K562 (cell line): Measurements from ENCODE around the gene CTTNBP2. TPM values are rescaled to one million over a fixed set of nuclear protein-coding genes. Genes with fewer than 3 reads are reported as not detected.

ENCODE experiments used
- ATAC-seq: fragments of 200-7000 bp; cut with Tn5 transposase; 3 replicates; pipeline ENCODE4 v1.9.1; 2020; ENCODE audit warnings: moderate library complexity
- BruUV-seq: library from RNA; stranded (reverse); fragments of 400-500 nt; replicated peaks from 2 replicates; lab custom pipeline; 2021; lab: Mats Ljungman, UMichigan
- CTCF ChIA-PET: fragments of 300-600 bp; formaldehyde crosslinking; extraction: SDS; loops from one replicate; lab custom pipeline; 2021; ENCODE audit warnings: low intra/inter-chr PET ratio; lab: Yijun Ruan, JAX
- POLR2A ChIA-PET: fragments of 300-600, 350-650 bp; sonication (Branson Sonifier 250); formaldehyde crosslinking; extraction: SDS; loops from one replicate; lab custom pipeline; 2021; ENCODE audit warnings: antibody characterized with exemption, inconsistent platforms; lab: Yijun Ruan, JAX
- DNase-seq, 4 experiments: peaks; one replicate each; pipeline versions ENCODE4 v3.0.0 to v3.0.0-alpha.2; 2011 to 2018; ENCODE audit warnings: low spot score in 3 of 4, mixed read lengths in 3 of 4; ENCODE audit errors: extremely low read depth in 1 of 4
- FAIRE-seq: peaks from 2 replicates; lab custom pipeline; 2011; peaks lifted over from hg19 to GRCh38; lab: Jason Lieb, UNC
- H2AFZ ChIP-seq: 2 replicates; pipeline ENCODE4 v1.6.0; 2011; ENCODE audit warnings: low read depth, low read length, control low read depth, inconsistent platforms
- H3K27ac ChIP-seq: fragments of 200-600 bp; 3 replicates; pipeline ENCODE4 v1.8.0; 2011; ENCODE audit warnings: low read depth, mild to moderate bottlenecking, control low read depth, inconsistent platforms, low read length, moderate library complexity, mixed read lengths; ENCODE audit errors: extremely low read depth
- H3K27me3 ChIP-seq, 2 experiments: fragments of 300-600 bp in 1 of 2; 2 replicates in 1 of 2; 3 replicates in 1 of 2; pipeline versions ENCODE4 v1.6.0 to v1.8.0; 2011; ENCODE audit warnings: inconsistent platforms in 2 of 2, low read length in 2 of 2, mild to moderate bottlenecking in 1 of 2, mixed read lengths in 1 of 2, moderate library complexity in 1 of 2; ENCODE audit not compliant: control insufficient read depth in 2 of 2, insufficient read depth in 2 of 2
- H3K36me3 ChIP-seq: fragments of 300-600 bp; 3 replicates; pipeline ENCODE4 v1.8.0; 2011; ENCODE audit warnings: mild to moderate bottlenecking, low read length, inconsistent platforms; ENCODE audit not compliant: control insufficient read depth, insufficient read depth
- H3K4me1 ChIP-seq, 2 experiments: fragments of 200-600 bp in 1 of 2; replicated peaks in 1 of 2; 2 replicates in 1 of 2; 3 replicates in 1 of 2; pipeline versions ENCODE4 v1.5.1 to v1.8.0; 2011; ENCODE audit warnings: inconsistent platforms in 2 of 2, low read length in 2 of 2, mild to moderate bottlenecking in 1 of 2, mixed read lengths in 1 of 2, moderate library complexity in 1 of 2; ENCODE audit not compliant: control insufficient read depth in 2 of 2, insufficient read depth in 2 of 2
- H3K4me2 ChIP-seq: 2 replicates; pipeline ENCODE4 v1.6.1; 2011; ENCODE audit warnings: low read length, control low read depth, inconsistent platforms, mixed read lengths; ENCODE audit not compliant: insufficient read depth
- H3K4me3 ChIP-seq: fragments of 200-600 bp; sonication (generic), shearing (Covaris generic); 2 replicates; pipeline ENCODE4 v1.5.1; 2016; ENCODE audit warnings: control low read depth, inconsistent platforms
- H3K79me2 ChIP-seq: fragments of 200-600 bp; 3 replicates; pipeline ENCODE4 v1.8.0; 2011; ENCODE audit warnings: low read length, inconsistent platforms; ENCODE audit not compliant: control insufficient read depth, insufficient read depth
- H3K9ac ChIP-seq, 2 experiments: 2 replicates each; pipeline versions ENCODE4 v1.6.0 to v1.6.1; 2011; ENCODE audit warnings: low read depth in 2 of 2, low read length in 2 of 2, control low read depth in 1 of 2, inconsistent platforms in 1 of 2, mild to moderate bottlenecking in 1 of 2, mixed read lengths in 1 of 2; ENCODE audit not compliant: insufficient read depth in 1 of 2
- H3K9me1 ChIP-seq: one replicate; pipeline ENCODE4 v1.6.0; 2011; ENCODE audit warnings: inconsistent platforms, mild to moderate bottlenecking, low read length, moderate library complexity; ENCODE audit not compliant: control insufficient read depth, insufficient read depth
- H3K9me3 ChIP-seq: replicated peaks from 2 replicates; pipeline ENCODE4 v1.5.1; 2011; ENCODE audit warnings: low read depth, low read length, inconsistent platforms; ENCODE audit not compliant: control insufficient read depth, insufficient read depth
- H4K20me1 ChIP-seq: replicated peaks from 2 replicates; pipeline ENCODE4 v1.6.1; 2011; ENCODE audit warnings: low read length, inconsistent platforms, mixed read lengths; ENCODE audit not compliant: control insufficient read depth, insufficient read depth
- HMGXB4 ChIP-seq: sonication (generic); formaldehyde crosslinking; IDR thresholded peaks from 2 replicates; pipeline ENCODE4 v1.8.1; 2023; ENCODE audit warnings: mild to moderate bottlenecking, missing genetic modification reagents
- MTA1 ChIP-seq: fragments of 450-650 bp; IDR thresholded peaks from 2 replicates; pipeline ENCODE4 v1.6.1; 2017; ENCODE audit warnings: borderline replicate concordance
- NKRF ChIP-seq: fragments of 450-650 bp; IDR thresholded peaks from 2 replicates; pipeline ENCODE4 v1.6.1; 2016; ENCODE audit warnings: borderline replicate concordance
- NR4A1 ChIP-seq, 2 experiments: fragments of 250-450 bp in 1 of 2; fragments of 450-650 bp in 1 of 2; sonication (Bioruptor Pico) in 1 of 2; IDR thresholded peaks; 2 replicates each; pipeline versions ENCODE4 v1.4.0 to v1.6.1; 2016 to 2020; ENCODE audit warnings: mild to moderate bottlenecking in 2 of 2, missing compliant biosample characterization in 1 of 2, missing genetic modification characterization in 1 of 2, moderate library complexity in 1 of 2
- PHF8 ChIP-seq: fragments of 200-600 bp; sonication (generic); IDR thresholded peaks from 2 replicates; pipeline ENCODE4 v1.6.1; 2012; ENCODE audit warnings: mixed run types, mild to moderate bottlenecking, inconsistent platforms, low read length, moderate library complexity, borderline replicate concordance
- TRIM24 ChIP-seq, 2 experiments: fragments of 450-650 bp; IDR thresholded peaks; 2 replicates each; pipeline ENCODE4 v1.6.1; 2016
- WGBS: fragments of 100-300 bp; shearing (Covaris generic); methylation state at CpG from one replicate; pipeline ENCODE4 v1.1.6; 2016; ENCODE audit warnings: low coverage, mixed read lengths; ENCODE audit not compliant: insufficient coverage; ENCODE audit errors: missing lambda C conversion rate; 5-methylcytosine and 5-hydroxymethylcytosine counted together
- in situ Hi-C: fragments of 300-500 bp; cut with MboI; formaldehyde crosslinking; loops from 4 replicates; pipeline ENCODE4 v1.15.0; 2018; ENCODE audit warnings: inconsistent platforms, mixed read lengths
- intact Hi-C: fragments of 100-400 bp; cut with micrococcal nuclease; formaldehyde crosslinking; loops from 2 replicates; pipeline ENCODE4 v1.14.2; 2022
- polyA plus RNA-seq, 8 experiments: library from polyadenylated mRNA; depleted of rRNA in 4 of 8; stranded (reverse) in 5 of 8; unstranded in 3 of 8; fragments of >200 nt; fragmentation: Nextera tagmentation in 2 of 8; fragmentation: Illumina TruSeq in 1 of 8; extraction: Ambion mirVana in 2 of 8; extraction: Trizol in 1 of 8; gene quantifications; 2 replicates each; pipeline versions ENCODE4 v1.2.1 to v1.2.3, GENCODE V29; 2011 to 2014; ENCODE audit warnings: inconsistent platforms in 1 of 8, missing spikeins in 1 of 8
- total RNA-seq, 7 experiments: library from RNA; depleted of rRNA in 6 of 7; stranded (reverse); fragments of >200 nt in 6 of 7; fragmentation: Illumina TruSeq in 2 of 7; extraction: Trizol in 2 of 7; gene quantifications; 2 replicates each; pipeline versions ENCODE4 v1.2.1 to v1.2.3, GENCODE V29; 2011 to 2021; ENCODE audit warnings: low replicate concordance in 1 of 7

The CTTNBP2 gene
- total and polyA plus RNA-seq, 9 of the 15 experiments (the other 6 are each of a cell fraction or from before 2014, with no cell fraction given): 0.05 TPM; not detected in 8

- Histone ChIP-seq H3K4me2 (no peak overlapping the region), H4K20me1 (no peaks in the 10 kb centered on the region), H3K9me3 (no peaks in the 10 kb centered on the region), H3K9ac (no peak overlapping the region), H3K27me3 (peaks cover 0 to 4% of the 10 kb centered on the region in 2 experiments; a peak in 1 of 5 replicates), H3K79me2 (no peaks in the 10 kb centered on the region), H3K36me3 (no peaks in the 10 kb centered on the region), H3K4me1 (0 out of 5 replicates have a peak, but pooled peaks cover 0 to 6% of the 10 kb centered on the region in 2 experiments), H3K27ac (no peak overlapping the region), H3K9me1 (no peaks in the 10 kb centered on the region), H2AFZ (no peak overlapping the region), H3K4me3 (no peak overlapping the region)
- ATAC-seq (no peak), FAIRE-seq (no peak), DNase-seq (no peak)
- CTCF ChIA-PET: no interaction called here
- POLR2A ChIA-PET: interaction anchor here (0.8 to 1.6 kb wide), 2 partner anchors 19 kb away, joined by 3 read pairs; no protein-coding TSS in a partner anchor
- 69% methylated on average over 6 of the region's 6 CpGs for WGBS
- intact Hi-C loops (no loop called here), in situ Hi-C loops (no loop called here)
- BruUV-seq: no TSS peak
- TF ChIP-seq NR4A1 (CRISPR knock-in tag; IDR thresholded peaks at IDR 0.05) (no peak), NR4A1 (tag; IDR thresholded peaks at IDR 0.05) (no peak), HMGXB4 (CRISPR knock-in tag) (no peak), TRIM24 (IDR thresholded peaks at IDR 0.05) (no peak), NKRF (no peak), PHF8 (0 out of 2 replicates have a peak, but pooled peaks have one; percentile 10), MTA1 (no peak)
These were observed 15.5 kb downstream of the CTTNBP2 start for GRCh38 chr7:117857718-117858117.
